Left lobe of liver (tissue), 2 donors: ENCODE results near the gene LINC01488. TPM values are rescaled to one million over a fixed set of nuclear protein-coding genes. Genes with fewer than 3 reads are reported as not detected.

Experiments
- ATAC-seq: fragments of 200-7000 bp; cut with Tn5 transposase; one replicate; pipeline ENCODE4 v1.9.1; 2020; ENCODE audit warnings: mild to moderate bottlenecking, moderate library complexity
- DNase-seq: peaks from one replicate; pipeline ENCODE4 v3.0.0-alpha.2; 2020; ENCODE audit warnings: low spot score
- total RNA-seq: library from RNA; stranded (reverse); gene quantifications from one replicate; pipeline ENCODE4 v1.2.1, GENCODE V29; 2021
- donor health status: DM: no; HTN: no; CAD: no; lungs with moderate emphysema.
- donor health status: DM: no; HTN: yes; CAD: no.

LINC01488 gene
- total RNA-seq, 1 donor from 2014 or later: 27.5 TPM

GRCh38 chr11:69541501-69542313, 60.2 kb downstream of the LINC01488 start:
- peak; percentile 60 for ATAC-seq

DNA sequence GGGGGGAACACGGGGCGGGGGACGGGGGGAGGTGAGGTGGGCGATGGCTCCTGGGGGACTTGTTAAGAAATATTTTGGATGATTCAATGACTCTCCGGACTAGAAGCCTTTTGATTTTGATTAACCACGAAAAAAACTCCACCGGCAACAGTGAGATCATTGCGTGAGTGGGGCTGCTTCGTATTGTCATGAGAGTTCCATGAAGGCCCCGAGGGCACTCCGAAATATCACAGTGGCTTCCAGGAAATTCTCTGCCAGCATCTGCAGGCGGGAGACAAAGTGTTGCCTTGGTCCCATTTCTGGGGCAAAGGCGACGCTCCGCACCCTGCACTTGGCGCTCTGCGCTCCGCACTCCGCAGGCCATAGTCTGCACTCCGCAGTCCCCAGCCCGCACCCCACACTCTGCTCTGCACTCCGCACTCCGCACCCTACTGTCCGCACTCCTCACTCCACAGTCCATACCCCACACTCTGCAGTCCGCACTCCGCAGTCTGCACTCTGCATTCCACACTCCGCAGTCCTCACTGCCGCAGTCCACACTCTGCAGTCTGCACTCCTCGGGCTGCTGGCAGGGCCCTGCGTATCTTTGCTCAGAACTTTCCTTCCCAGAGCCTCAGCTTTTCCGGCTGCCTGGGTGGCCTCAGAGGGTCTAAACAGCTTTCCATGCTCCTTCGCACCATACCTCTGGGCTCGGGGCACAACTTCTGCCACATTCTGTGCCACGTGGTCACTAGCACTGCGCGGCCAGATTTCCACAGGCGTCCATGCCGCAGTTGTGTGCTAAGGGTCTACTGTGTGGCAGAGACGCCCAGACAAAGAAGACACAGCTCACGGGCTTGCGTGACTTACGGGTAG, 61.1 kb downstream of the LINC01488 start:
- DNase-seq: no peak
- ATAC-seq: no peak

More at GRCh38 chr11:69541501-69542313, 60.2 kb downstream of the LINC01488 start:
- no peak for DNase-seq

Other genes starting within 250 kb of the LINC01488 start
- 0.78 TPM for gene MYEOV, start 187.5 kb upstream of the LINC01488 start, total RNA-seq
- gene CCND1, start 159.5 kb downstream of the LINC01488 start, total RNA-seq: 82.6 TPM
- gene LTO1, start 193.7 kb downstream of the LINC01488 start, total RNA-seq: 7.6 TPM
- gene FGF19, start 222.4 kb downstream of the LINC01488 start, total RNA-seq: 0.15 TPM